HG02981 (cell line): ENCODE data around the gene SLC39A5.
"Not testable (repeated sequence)": the region's sequence is repeated elsewhere in the genome, so short reads cannot be mapped to it uniquely, and the experiment has no call there.

Experiments used
- ATAC-seq: cut with Tn5 transposase; IDR thresholded peaks from one replicate; pipeline ENCODE4 v1.9.1; 2021; ENCODE audit warnings: mild to moderate bottlenecking, moderate library complexity; ENCODE audit not compliant: unreplicated experiment

Gene SLC39A5

DNA sequence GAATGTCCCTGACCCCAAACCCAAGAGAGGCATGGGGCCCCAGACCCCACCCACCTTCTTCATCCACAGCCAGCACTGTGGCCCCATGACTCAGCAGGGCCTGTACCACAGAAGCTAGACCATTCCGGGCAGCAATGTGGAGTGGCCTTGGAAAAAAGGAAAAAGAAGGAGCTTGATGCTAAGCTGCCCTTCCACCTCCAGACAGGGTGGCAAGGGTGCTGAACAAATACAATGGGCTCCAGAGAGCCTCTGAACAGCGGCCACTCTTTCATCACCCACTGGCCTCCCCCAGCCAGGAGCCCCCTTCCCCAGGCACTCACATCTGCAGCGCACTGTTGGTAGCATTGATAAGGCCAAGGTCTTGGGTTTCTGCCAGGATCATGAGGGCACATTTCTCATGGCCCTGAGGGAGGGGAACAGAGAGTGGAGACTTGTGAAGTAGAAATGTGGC is 13.9 kb downstream of the SLC39A5 start:
- no peak for ATAC-seq

DNA sequence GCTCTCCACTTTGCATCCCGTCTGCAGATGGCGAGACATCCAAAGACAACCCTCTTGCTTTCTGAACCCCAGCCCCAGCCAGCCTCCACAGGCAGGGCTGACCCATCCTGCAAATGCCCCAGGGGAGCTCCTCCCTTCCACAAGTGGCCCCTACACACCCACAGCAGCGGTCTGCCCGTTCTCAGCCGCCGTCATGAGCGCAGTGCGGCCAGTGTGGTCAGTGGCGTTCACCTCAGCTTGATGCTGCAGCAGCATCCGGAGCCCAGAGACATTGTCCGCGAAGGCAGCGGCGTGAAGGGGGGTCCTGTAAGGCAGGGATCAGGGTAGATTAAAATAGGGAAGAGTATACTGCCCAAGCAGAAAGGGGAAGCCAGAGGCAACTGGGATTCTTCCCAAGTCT is 14.6 kb downstream of the SLC39A5 start:
- no peak for ATAC-seq

DNA sequence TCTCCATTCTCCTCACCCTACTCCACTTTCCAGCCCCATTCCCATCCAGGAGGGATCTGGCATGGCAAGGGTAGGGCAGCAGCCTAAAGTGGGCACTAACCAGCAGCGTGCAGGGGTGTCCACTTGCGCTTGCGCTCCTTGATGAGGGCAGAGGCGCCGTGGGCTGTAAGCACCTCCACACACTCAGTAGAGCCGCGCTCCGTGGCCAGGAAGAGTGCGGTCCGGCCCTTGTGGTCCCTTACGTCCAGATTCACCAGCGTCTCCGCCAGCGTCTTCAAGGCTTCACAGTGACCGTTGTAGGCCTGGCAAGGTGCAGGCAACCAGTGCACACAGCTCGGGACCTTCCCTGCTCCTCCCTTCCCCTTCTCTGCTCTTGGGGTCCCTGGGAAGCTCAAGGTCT is 18.1 kb downstream of the SLC39A5 start:
- no peak for ATAC-seq

DNA sequence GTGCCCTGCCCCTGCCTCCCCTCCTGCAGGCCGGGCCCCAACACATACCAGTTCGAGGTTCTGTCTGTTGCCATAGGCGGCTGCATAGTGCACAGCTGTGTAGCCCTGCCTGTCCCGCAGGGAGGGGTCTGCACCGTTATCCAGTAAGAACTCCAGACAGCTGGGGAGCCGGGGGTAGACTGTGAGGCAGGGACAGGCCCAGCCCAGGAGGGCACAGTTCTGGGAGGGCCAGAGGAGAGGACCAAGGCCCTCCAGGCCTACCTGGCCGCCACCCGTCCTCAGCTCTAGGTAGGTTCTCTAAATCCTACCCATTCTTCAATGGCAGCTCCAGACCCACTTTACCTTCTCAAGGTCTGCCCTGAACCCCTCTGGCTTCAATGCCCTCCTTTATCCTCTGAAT is 18.9 kb downstream of the SLC39A5 start:
- no peak for ATAC-seq

DNA sequence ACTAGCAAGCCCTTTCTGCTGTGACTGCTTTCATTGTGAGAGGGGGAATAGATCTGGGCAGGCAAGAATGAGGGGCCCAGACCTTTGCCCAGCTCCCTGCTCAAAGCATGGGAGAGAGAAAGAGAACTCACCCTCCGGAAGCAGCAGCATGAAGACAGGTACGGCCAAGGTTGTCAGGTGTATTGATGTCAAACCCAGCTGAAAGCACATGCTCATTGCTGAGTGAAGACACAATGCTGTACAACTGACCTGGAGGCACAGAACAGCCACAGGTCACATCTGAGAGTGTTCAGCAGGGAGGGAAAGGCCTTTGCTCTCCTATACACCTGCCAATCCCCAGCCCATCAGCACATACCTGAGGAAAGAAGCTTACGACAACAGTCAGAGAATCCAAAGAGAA is 22.8 kb downstream of the SLC39A5 start:
- no peak for ATAC-seq

DNA sequence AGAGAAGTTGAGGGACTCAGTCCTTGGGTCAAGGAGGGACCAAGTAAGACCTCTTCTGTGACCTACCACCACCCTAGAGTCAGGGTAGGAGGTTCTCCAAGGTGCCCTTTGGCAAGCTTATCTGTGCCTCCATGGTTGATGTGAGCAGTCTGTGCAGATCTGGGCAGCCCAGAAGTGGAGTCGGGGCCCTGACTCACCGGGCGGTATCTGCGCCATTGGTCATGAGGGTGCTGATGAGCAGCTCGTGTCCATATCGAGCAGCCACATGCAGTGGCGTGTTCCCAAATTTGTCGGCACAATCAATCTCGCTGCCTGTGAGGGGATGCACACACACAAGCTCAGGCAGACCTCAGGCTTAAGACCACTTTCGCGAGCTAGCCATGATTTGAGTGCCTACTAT is 23.2 kb downstream of the SLC39A5 start:
- ATAC-seq, result no peak

DNA sequence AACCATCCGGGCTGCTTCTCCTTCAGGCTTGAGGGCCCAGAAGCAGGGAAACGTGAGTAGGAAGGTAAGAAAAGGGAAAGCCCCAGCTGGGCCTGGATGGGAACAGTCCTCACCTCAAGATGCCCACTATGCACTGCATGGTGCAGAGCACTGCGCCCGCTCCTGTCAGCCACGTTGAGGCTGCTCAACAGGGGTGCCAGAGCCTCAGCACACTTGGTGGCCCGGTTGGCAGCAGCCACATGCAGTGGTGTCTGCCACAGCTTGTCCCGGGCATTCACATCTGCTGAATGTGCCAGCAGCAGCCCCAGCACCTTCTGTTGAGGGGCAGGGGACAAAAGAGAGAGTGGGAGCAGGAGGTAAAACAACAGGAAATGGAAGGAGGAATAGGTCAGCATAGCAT is 25.8 kb downstream of the SLC39A5 start:
- ATAC-seq, result no peak

DNA sequence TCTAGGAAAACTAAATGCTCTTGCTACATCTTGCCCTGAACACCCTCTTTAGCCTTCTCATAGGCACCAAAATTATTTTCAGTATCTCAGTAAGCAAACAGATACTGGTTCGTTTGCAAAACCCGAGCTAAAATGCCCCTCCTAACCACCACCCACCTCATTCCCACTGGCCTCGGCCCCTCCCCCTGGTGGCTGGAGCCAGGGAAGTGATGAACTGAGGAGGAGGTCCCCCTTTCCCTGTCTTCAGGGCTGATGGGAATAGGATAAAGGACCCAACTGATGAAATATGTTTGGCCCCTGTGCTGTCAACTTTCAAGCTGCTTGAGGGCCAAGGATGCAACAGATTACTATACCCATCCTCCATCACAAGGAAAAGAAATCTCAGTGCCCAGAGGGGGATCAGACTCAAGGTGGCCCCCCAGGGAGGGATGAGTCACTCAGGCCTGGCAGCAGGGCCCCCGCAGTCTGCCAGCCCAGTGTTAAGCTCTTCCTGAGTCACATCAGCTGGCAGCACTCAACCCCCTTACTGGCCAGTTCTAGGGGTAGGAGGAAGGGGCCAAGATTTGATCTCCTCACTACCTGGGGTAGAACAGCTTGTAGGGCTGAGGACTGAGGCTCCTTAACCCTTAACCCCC is 26.6 kb downstream of the SLC39A5 start:
- no peak for ATAC-seq

DNA sequence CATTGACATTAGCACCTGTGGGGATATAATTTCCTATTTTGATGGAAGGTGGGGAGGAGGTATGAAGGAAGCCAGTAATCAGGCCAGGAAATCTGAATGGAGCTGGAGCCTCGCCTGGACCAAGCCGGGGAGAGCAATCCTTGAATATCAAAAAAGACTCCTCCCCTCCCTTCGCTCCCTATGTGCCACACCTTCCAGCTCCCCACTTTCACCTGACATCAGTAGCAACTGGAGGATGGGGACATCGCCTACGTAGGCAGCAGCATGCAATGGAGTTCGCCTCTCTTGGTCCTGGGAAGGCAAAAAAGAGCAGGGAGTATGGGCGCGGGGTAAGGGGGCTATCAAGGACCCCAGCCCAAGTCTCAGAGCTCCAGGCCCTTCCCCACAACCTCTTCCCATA is 27.2 kb downstream of the SLC39A5 start:
- ATAC-seq, result no peak

DNA sequence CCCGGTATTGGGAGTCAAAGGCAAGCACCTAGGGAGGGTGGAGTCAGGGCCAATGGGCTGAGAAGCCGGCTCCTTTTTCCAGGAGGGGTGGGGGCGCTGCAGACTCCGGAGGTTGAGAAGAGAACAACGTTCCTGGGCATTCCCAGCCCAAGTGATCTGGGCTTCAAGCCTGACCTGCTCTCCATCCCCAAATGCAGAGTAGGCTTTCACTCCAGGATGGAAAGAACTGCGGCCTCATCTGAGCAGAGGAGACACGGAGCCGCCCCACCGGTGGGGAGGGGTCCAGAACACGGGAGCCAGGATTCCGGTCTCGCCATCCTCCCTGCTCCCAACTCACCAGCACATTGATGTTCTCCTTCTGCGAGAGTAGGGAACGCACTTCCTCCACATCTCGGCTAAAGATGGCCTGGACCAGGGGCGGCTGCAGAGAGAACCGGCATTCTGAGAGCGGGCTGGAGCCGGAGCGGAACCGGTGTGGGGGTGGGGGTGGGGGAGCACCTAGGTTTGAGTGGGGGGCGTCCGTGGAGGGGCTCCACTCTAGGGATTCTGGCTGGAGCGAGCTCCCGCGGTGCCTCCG is 27.7 kb downstream of the SLC39A5 start:
- no peak for ATAC-seq

DNA sequence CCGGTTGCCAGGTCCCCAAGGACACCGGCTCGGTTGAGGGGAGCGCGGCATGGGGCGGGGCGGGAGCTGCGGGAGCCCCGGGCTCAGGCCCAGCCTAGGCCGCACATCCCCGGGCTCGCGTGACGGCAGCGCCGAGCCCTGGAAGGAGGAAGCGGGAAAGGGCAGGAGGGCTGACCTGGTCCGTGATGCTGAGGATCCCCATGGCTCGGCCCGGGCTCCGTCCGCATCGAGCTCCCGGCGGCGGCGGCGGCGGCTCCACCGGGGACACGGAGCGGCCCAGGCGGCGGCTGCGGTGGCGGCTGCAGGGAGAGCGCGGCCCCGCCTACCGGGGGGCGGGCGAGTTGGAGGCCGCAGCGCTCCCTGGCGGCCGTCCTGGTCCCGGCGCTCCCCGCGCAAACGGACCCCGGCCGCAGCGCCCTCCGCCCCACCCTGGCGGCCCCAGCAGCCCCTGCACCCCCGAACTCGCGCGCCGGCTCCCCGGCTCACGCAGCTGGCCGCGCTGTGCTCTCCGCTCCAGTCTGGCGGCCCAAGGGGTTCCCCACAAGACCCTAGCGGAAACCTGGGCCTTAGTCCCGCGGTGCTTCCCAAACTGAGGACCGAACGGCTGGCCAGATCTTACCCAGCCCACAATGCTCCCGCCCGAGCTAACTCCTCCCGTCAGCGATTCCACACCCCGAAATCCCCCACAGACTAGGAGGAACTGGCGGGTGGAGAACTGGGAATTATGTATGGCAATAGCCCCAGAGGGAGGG is 28.4 kb downstream of the SLC39A5 start, which contains the start of gene ANKRD52:
ANKRD52 (minus strand) TSS at position 317 of the 752 bp plus-strand sequence; CDS start at position 202, 115 bp downstream.
- peak; percentile 84 for ATAC-seq

DNA sequence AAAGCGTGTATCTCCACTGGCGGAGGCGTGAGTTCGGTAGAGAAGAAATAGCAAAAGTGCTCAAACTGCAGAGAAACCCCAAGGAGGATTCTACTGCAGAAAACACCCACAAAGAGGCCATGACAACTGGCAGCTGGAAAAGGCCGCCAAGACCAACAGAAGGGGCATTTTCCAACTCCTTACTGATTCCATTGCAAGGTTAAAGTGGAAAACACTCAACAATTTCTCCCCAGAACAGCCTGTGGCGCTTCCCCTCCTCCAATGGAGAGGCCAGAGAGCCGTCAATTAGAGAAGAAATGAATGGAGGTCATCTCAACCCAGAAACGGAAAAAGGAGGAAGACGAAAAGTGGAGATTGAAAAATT is 29.0 kb downstream of the SLC39A5 start:
- ATAC-seq, result no peak

DNA sequence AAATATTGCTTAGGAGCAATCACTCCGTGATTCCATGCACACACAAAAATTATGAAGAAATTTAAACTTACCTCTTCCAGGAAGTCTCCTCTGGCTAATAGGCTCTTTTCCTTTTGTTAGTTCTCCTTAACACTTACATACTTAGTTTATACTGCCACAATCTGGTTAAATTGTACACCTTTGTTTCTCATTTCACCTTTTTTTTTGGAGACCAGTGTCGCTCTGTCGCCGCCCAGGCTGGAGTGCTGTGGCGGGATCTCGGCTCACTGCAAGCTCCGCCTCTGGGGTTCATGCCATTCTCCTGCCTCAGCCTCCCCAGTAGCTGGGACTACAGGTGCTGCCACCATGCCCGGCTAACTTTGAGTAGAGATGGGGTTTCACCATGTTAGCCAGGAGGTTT is 30.5 kb downstream of the SLC39A5 start:
- ATAC-seq, result no peak

DNA sequence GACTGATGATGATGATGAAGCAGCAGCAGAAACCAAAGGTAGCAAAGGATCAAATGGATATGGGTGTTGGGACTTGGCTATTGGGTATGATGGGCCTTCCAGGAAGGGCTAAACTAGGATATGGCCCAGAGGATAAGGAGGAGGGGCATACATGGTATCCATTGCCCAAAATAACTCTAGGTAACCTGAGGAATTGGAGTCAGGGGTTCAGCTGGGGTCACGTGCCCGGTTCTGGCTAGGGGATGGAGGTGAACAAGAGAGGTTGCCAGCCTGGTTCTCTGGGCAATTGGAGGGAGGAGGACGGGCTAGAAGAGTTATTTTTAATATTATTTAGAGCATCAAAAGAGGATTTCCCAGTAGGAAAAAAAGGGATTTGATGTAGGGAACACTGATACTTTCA is 31.1 kb downstream of the SLC39A5 start:
- no peak for ATAC-seq

DNA sequence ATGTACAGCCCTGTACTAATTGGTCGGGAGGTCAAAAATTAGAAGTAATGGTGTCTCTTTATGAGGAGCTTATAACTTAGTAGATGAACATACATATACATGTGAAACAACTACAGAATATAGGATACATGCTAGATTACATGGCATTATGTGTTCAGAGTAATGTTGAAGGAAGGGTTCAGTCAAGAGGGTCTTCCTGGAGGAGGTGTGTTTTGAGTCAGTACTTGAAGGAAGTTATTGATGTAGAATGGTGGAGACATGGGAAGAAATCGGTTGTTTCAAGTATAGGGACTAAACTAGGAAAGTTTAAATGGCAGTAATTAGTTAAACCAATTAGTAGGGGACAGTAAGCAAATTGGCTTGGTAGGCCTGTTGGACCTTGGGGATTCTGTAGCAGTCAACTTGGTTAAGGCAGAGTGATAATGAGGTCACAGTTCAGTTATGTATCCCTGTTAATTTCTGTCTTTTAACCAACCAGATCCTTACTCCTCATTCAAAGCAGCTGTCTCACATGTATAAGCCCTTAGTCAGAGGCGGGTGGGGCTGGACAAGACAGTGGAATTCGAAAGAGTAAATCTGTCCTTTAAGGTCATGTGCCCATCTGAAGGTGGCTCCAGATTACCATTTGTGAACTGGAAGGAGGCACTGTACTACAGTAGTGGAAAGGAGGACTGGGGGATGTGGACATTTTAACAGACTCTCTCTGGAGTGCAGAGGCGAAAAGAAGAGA is 31.8 kb downstream of the SLC39A5 start:
- ATAC-seq, result no peak

DNA sequence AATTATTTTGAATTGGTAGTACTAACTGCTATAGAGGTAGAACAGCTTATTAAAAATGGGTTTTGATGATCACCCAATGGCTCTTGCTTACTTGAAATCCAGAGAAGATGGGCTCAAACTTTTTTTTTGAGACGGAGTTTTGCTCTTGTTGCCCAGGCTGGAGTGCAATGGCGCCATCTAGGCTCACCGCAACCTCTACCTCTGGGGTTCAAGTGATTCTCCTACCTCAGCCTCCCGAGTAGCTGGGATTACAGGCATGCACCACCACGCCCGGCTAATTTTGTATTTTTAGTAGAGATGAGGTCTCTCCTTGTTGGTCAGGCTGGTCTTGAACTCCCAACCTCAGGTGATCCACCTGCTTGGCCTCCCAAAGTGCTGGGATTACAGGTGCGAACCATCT is 33.1 kb downstream of the SLC39A5 start:
- ATAC-seq, result not testable (repeated sequence)

DNA sequence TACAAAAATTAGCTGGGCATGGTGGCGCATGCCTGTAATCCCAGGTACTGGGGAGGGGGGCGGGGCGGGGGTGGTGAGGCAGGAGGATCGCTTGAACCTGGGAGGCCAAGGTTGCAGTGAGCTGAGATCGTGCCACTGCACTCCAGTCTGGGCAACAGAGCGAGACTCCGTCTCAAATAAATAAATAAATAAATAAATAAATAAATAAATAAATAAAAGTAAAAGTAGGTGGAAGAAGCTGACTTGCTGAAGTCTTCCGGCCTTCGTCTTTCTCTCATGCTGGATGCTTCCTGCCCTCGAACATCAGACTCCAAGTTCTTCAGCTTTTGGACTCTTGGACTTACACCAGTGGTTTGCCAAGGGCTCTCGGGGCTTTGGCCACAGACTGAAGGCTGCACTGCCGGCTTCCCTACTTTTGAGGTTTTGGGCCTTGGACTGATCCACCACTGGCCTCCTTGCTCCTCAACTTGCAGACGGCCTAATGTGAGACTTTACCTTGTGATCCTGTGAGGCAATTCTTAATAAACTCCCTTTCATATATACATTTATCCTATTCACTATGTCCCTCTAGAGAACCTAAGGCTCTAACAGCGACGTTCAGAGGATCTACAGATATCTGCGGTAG is 36.3 kb downstream of the SLC39A5 start:
- not testable (repeated sequence) for ATAC-seq

DNA sequence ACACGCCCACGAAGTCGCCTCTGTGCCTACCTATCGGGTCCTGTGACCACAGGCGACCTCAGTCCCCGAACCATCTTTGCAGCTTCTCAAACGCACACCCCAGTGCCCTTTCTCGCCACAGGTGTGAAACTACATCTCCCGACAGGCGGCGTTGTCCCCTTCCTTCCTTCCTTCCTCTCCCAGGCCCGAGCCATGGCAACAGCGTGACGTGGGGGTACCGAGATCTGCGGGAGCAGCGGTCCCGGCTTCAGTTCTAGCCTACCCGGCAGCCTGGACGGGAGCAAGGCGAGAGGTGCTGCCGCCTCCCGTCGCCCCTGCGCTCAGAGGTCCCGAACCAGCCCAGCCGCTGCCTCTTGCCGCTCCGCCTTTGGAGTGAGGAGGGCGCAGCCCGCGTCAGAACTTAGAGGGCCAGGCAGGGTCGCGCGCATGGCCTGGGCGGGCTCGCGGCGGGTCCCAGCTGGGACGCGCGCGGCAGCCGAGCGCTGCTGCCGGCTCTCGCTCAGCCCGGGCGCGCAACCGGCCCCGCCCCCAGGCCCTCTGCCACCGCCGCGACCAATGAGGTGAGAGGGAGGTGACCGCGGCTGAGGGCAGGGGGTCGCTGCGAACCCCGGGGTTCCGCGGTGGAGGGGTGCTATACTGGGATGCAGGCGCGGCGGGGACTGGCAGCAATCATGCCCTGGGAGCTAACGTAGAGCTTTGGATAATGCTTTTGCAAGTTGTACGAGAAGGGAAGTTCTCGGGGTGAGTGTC is 37.0 kb downstream of the SLC39A5 start, which contains the start of gene COQ10A:
COQ10A (plus strand) TSS at position 250 of the 750 bp plus-strand sequence; CDS start at position 427, 177 bp downstream.
- ATAC-seq, result peak; percentile 87

DNA sequence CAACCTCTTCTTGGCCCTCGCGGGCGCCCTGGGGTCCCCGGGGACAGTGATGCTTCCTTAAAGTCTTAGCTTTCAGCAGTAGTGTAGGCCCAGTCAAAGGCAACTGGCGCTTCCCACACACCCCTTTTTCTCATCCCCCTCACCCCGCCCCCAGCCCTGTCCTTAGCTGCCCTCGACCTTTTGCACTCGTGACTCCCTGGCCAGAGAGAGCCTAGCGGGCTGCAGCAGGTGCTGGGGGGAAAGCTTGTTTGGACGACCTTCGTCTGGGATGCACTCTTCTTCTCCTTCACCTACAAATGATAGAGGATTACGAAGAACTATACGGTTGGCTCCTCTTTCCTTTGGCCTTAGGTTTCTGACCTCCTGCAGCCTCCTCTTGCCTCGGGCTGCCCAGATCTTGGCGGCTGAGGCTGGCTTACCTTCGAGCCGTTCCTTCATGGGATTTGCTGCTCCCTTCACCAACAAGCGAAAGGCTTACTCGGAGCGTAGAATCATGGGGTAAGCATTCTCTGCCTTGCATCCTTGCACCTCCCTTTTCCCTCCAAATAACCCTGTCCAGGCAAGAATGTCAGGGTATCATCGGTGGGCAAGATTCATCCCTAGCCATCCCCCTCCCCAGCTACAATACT is 37.7 kb downstream of the SLC39A5 start:
- ATAC-seq, result no peak

DNA sequence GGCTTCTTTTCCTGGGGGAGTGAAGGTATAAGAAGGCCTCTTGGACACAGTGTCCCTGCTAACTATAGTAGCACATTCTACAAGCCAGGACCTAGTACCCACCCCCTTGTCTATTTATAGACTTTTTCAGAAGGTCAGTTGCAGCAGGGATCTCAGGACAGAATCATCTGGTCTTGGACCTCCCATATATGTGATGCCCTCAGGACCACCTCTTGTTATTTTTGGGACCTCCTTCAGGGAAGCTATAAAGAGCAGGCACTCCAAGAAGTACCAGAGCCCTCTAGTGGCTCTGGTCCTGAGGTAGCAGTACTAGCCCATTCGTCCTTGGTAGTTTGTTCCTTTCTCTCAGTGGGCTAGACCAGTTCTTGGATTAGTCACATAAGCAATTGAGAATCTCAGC is 41.2 kb downstream of the SLC39A5 start:
- ATAC-seq, result no peak
